RWPE2 (cell line): Measurements from ENCODE around the gene MNX1.

Experiments
- ATAC-seq: fragments of 200-7000 bp; cut with Tn5 transposase; 3 replicates; pipeline ENCODE4 v1.9.1; 2021; ENCODE audit warnings: low read depth
- DNase-seq: peaks from one replicate; pipeline ENCODE4 v3.0.0-alpha.2; 2020; ENCODE audit warnings: low spot score
- H3K27ac ChIP-seq: fragments of 450-650 bp; 2 replicates; pipeline ENCODE4 v1.5.1; 2017; ENCODE audit warnings: mild to moderate bottlenecking; ENCODE audit not compliant: poor library complexity, severe bottlenecking
- H3K27me3 ChIP-seq: fragments of 250-450 bp; sonication (Bioruptor Pico); 2 replicates; pipeline ENCODE4 v1.5.1; 2021; ENCODE audit warnings: mild to moderate bottlenecking, moderate library complexity; ENCODE audit not compliant: insufficient read depth, poor library complexity, severe bottlenecking
- H3K36me3 ChIP-seq: fragments of 250-450 bp; sonication (Bioruptor Pico); 2 replicates; pipeline ENCODE4 v1.5.1; 2020; ENCODE audit warnings: low read depth, mild to moderate bottlenecking, moderate library complexity
- H3K4me1 ChIP-seq: fragments of 250-450 bp; sonication (Bioruptor Pico); 2 replicates; pipeline ENCODE4 v1.5.1; 2021; ENCODE audit warnings: mild to moderate bottlenecking, moderate library complexity; ENCODE audit not compliant: insufficient read depth, poor library complexity, severe bottlenecking
- H3K4me3 ChIP-seq: fragments of 250-450 bp; sonication (Bioruptor Pico); 2 replicates; pipeline ENCODE4 v1.5.1; 2021; ENCODE audit warnings: mild to moderate bottlenecking, moderate library complexity; ENCODE audit not compliant: severe bottlenecking
- H3K9me3 ChIP-seq: fragments of 250-450 bp; sonication (Bioruptor Pico); 2 replicates; pipeline ENCODE4 v1.5.1; 2021; ENCODE audit warnings: mild to moderate bottlenecking, moderate library complexity; ENCODE audit not compliant: severe bottlenecking
- TF ChIP-seq, protein P1 (sequence below): fragments of 450-650 bp; IDR thresholded peaks from one replicate; pipeline ENCODE4 v1.5.1; 2017; ENCODE audit warnings: mild to moderate bottlenecking, moderate library complexity; ENCODE audit not compliant: poor library complexity, severe bottlenecking

The MNX1 gene

DNA sequence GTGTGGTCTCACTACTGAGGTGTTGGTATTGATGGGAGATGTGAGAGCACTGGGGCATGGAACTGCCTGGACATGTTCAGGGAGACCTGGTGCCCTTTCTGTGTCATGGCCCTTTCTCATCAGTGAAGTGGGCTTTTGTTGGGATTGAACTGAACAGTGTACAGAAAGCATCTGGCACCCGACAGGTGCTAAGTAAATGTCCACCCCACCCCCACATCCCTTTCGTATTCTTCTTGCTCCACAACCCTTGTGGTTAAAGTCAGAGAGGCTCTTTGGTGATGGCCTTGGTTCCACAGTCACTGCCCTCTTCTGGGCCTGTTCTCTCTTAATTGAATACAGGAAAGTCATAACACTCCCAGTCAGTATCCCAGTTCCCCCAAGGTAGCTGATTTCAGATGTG, 55.5 kb downstream of the MNX1 start:
- ATAC-seq (no peak), DNase-seq (no peak)
- peaks cover 84% of the 10 kb centered on the region for H3K36me3 ChIP-seq
- peaks cover 8% of the 10 kb centered on the region for H3K4me1 ChIP-seq
- no peak overlapping the region for H3K27ac ChIP-seq
- no peaks in the 10 kb centered on the region for H3K27me3 ChIP-seq
- H3K9me3 ChIP-seq = no peaks in the 10 kb centered on the region
- TF ChIP-seq, protein P1, sequence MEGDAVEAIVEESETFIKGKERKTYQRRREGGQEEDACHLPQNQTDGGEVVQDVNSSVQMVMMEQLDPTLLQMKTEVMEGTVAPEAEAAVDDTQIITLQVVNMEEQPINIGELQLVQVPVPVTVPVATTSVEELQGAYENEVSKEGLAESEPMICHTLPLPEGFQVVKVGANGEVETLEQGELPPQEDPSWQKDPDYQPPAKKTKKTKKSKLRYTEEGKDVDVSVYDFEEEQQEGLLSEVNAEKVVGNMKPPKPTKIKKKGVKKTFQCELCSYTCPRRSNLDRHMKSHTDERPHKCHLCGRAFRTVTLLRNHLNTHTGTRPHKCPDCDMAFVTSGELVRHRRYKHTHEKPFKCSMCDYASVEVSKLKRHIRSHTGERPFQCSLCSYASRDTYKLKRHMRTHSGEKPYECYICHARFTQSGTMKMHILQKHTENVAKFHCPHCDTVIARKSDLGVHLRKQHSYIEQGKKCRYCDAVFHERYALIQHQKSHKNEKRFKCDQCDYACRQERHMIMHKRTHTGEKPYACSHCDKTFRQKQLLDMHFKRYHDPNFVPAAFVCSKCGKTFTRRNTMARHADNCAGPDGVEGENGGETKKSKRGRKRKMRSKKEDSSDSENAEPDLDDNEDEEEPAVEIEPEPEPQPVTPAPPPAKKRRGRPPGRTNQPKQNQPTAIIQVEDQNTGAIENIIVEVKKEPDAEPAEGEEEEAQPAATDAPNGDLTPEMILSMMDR = no peak
- H3K4me3 ChIP-seq = no peak overlapping the region
